Measurements from ENCODE around the gene STKLD1.
"Not testable (repeated sequence)": the region's sequence is repeated elsewhere in the genome, so short reads cannot be mapped to it uniquely, and the experiment has no call there.

STKLD1 gene

DNA sequence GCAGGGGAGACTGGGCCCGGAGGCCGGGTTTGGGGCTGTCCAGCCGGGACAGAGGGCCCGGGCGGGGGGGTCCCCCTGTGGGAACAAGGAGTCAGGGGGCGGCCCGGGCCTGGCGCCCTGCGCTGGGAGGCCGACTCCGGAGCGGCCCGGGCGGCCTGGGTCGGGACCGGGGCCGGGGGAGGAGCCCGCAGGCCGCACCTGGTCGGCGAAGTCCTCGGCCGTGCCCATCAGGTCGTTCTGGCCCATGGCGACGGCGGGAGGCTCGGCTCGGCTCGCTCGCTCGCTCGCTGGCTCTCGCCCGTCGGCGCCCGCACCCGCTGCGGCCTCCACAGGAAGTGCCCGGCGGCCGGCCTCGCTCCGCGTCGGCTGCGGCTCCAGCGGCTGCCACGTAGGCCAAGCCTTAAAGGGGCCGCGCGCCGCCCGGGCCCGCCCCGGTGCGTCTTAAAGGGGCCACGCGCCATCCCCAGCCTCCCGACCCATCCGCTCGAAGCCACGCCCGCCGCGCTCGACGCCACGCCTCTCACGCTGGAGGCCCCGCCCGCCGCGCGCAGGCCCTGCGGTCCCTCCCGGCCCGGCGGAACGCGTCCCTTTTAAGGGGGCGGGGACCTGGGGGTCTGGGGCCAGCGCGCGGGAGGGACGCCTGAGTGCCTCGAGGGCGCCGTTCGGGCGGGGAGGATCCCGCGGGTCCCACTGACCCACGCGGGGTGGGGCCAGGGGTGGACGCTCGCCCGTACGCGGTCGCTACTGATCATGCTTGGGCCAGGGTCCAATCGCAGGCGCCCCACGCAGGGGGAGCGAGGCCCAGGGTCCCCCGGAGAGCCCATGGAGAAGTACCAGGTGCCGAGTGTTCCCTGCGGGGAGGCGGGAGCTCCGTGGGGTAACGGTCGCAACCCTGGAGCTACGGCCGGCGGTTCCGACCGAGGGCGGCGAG is at the start of gene STKLD1, which contains the start of gene SURF4:
STKLD1 (plus strand) TSS at position 643 of the 931 bp plus-strand sequence; CDS start at position 751, 108 bp downstream.
SURF4 (minus strand) TSS at position 337 of the 931 bp plus-strand sequence; CDS start at position 246, 91 bp downstream.
- H3K4me3 ChIP-seq (ENCODE audit: low read length), result peak within 1 kb of the TSS; percentile 80
- H3K9ac ChIP-seq (ENCODE audit: low read length), result peak within 1 kb of the TSS; percentile 89
- peaks cover 7% of the 10 kb centered on the region for H3K4me1 ChIP-seq (ENCODE audit: control insufficient read depth, insufficient read depth, low read length)

DNA sequence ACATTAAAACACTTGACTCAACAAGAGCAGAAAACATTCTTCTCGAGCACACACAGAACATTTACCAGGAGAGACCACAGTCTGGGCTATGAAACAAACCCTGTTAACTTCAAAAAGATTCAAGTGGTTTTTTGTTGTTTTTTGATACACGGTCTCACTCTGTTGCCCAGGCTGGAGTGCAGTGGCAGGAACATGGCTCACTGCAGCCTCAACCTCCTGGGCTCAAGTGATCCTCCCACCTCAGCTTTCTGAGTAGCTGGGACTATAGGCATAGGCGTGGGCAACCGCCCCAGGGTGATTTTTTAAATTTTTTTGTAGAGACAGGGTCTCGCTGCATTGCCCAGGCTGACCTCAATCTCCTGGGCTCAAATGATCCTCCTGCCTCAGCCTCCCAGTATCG is 49.1 kb upstream of the STKLD1 start:
- not testable (repeated sequence) for H3K27me3 ChIP-seq (ENCODE audit: control insufficient read depth, insufficient read depth, low read length); H3K27ac ChIP-seq (ENCODE audit: low read depth, low read length); H3K4me3 ChIP-seq (ENCODE audit: low read length); H3K9ac ChIP-seq (ENCODE audit: low read length); H3K4me1 ChIP-seq (ENCODE audit: control insufficient read depth, insufficient read depth, low read length)
- peaks cover 15% of the 10 kb centered on the region for H3K36me3 ChIP-seq (ENCODE audit: control insufficient read depth, insufficient read depth, low read length)

More for the DNA sequence above, at the start of gene STKLD1, which contains the start of gene SURF4:
- peaks cover 3% of the 10 kb centered on the region for H3K36me3 ChIP-seq (ENCODE audit: control insufficient read depth, insufficient read depth, low read length)
- no peaks in the 10 kb centered on the region for H3K27me3 ChIP-seq (ENCODE audit: control insufficient read depth, insufficient read depth, low read length)
- peak within 1 kb of the TSS; percentile 90 for H3K27ac ChIP-seq (ENCODE audit: low read depth, low read length)

DNA sequence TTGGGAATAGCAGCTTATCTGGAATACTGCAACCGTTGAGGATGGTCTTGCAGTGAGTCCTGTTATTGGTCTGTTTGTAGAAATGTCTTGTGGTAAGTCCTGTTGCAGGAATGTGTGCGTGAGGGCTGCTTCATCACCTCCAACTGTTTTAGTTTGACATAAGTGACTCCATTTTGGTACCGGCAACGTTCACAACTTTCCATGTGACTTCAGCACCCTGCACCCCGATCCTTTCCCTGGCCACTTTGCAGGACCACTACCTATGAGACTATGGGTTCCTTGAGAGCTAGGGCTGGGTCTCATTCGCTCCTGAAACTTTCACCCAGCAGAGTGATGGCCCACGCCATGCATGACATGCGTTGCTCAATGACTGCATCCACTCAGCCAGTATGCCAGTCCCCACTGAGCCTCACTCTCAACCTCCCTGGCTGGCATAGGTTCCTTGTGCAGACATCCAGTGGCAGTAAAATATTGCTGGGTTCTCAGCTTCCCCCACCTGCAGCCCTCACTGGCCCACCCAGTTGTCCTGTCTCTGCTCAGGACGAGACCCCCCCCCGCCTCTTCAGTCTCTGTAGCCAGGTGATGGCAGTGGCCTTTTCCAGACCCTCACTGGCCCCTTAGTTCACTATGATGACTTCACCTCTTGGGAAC is 48.2 kb upstream of the STKLD1 start:
- Histone ChIP-seq H3K4me1 (ENCODE audit: control insufficient read depth, insufficient read depth, low read length) (no peaks in the 10 kb centered on the region), H3K4me3 (ENCODE audit: low read length) (no peak overlapping the region), H3K9ac (ENCODE audit: low read length) (no peak overlapping the region), H3K27me3 (ENCODE audit: control insufficient read depth, insufficient read depth, low read length) (no peaks in the 10 kb centered on the region), H3K27ac (ENCODE audit: low read depth, low read length) (no peak overlapping the region), H3K36me3 (ENCODE audit: control insufficient read depth, insufficient read depth, low read length) (peaks cover 24% of the 10 kb centered on the region)

DNA sequence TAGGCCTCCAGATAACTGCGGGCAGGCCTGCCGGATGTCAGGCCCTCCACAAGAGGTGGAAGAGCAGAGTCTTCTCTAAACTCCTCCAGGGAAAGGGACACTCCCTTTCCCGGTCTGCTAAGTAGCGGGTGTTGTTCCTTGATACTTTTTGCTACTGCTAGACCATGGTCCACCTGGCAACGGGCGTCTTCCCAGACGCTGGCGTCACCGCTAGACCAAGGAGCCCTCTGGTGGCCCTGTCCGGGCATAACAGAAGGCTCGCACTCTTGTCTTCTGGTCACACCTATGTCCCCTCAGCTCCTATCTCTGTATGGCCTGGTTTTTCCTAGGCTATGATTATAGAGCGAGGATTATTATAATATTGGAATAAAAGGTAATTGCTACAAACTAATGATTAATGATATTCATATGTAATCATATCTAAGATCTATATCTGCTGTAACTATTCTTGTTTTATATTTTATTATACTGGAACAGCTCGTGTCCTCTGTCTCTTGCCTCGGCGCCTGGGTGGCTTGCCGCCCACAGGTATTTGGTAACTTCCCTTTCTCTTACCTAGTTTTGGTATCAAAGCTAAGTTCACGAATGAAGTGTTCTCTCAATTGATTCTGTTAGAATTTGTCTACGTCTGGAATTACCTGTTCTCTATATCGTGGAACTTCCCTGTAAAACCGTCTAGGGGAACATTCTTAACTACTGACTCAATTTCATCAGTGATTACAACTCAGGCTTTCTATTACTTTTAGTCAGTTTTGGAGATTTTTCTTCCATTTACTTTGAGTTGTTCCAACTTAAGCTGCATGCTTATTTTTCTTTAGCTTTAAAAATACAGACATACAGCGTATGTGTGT is 46.6 kb upstream of the STKLD1 start:
- not testable (repeated sequence) for H3K4me1 ChIP-seq (ENCODE audit: control insufficient read depth, insufficient read depth, low read length); H3K27ac ChIP-seq (ENCODE audit: low read depth, low read length); H3K4me3 ChIP-seq (ENCODE audit: low read length); H3K27me3 ChIP-seq (ENCODE audit: control insufficient read depth, insufficient read depth, low read length); H3K9ac ChIP-seq (ENCODE audit: low read length)
- H3K36me3 ChIP-seq (ENCODE audit: control insufficient read depth, insufficient read depth, low read length), result peaks cover 38% of the 10 kb centered on the region

DNA sequence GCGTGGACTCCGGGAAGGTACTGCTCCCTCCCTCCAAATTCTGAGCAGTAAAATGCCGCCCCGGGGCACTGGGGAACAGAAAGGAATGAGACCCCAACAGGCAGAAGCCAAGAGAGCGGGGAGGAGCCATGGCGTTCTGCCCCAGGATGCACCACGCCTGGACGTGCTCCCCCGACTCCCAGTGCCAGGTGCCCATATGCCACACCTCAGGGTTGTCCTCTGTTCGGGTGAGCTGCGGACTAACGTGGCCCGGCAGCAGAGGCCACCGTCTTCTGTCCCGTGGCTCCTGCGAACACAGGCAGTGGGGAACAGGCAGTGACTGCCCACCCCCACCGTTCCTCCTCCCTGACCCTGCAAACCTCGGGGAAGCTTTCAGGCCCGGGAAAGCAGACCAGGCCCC is 44.9 kb upstream of the STKLD1 start:
- no peaks in the 10 kb centered on the region for H3K4me1 ChIP-seq (ENCODE audit: control insufficient read depth, insufficient read depth, low read length)

DNA sequence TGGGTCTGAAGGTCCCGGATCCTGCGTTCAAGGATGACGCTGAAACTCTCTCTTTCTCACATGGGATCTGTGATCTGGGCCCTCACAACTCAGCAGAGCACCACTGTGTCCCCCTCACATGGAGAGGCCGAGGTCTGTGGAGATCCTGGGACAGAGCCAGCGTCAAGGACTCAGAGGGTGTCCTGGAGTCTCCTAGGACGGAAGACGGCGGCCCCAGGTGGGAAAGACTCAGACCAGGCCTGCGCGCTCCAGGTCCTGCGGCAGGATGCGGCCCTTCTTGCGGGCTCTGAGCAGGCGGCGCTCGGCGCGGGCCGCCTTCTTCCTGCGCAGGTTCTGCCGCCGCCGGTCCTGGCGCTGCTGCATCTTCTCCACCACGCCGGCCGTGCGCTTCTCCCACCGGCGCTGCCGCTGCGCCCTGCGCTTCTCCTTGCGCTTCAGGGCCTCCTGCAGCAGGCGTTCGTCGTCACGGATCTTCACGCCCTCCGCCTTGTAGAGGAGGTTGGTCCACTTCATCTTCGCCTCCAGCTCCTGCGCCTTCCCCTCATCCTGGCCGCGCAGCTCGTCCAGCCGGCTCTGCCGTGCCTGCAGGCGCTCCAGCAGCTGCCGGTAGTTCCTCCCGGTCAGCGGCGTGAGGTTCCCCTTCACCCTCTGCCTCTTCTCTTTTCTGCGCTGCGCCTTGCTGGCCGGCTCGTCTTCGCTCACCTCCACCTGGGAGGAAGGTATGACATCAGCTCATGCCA is 44.4 kb upstream of the STKLD1 start:
- H3K27me3 ChIP-seq (ENCODE audit: control insufficient read depth, insufficient read depth, low read length), result no peaks in the 10 kb centered on the region
- H3K36me3 ChIP-seq (ENCODE audit: control insufficient read depth, insufficient read depth, low read length), result peaks cover 38% of the 10 kb centered on the region
- H3K9ac ChIP-seq (ENCODE audit: low read length), result no peak overlapping the region
- H3K4me3 ChIP-seq (ENCODE audit: low read length), result no peak overlapping the region
- no peaks in the 10 kb centered on the region for H3K4me1 ChIP-seq (ENCODE audit: control insufficient read depth, insufficient read depth, low read length)
- no peak overlapping the region for H3K27ac ChIP-seq (ENCODE audit: low read depth, low read length)

More for the DNA sequence above, 44.9 kb upstream of the STKLD1 start:
- H3K36me3 ChIP-seq (ENCODE audit: control insufficient read depth, insufficient read depth, low read length), result peaks cover 38% of the 10 kb centered on the region
- H3K27me3 ChIP-seq (ENCODE audit: control insufficient read depth, insufficient read depth, low read length), result no peaks in the 10 kb centered on the region
- H3K9ac ChIP-seq (ENCODE audit: low read length), result no peak overlapping the region
- H3K4me3 ChIP-seq (ENCODE audit: low read length), result no peak overlapping the region
- H3K27ac ChIP-seq (ENCODE audit: low read depth, low read length), result no peak overlapping the region

DNA sequence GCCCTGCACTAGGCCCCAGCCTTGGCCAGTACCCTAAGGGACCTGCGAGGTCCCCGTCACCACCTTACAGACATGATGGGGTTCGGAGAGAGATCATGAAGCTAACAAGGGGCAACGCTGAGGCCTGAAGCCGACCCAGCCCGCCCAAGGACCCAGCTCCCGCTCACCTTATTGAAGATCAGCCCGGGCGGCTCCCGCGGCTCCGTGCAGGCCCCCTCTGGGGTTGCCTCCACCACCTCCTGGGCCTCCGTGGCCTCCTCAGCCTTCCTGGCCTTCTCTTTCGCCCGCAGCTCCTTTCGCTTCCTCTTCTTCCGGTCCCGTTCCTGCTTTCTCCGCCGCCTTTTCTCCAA is 43.8 kb upstream of the STKLD1 start:
- Histone ChIP-seq H3K27ac (ENCODE audit: low read depth, low read length) (no peak overlapping the region), H3K9ac (ENCODE audit: low read length) (no peak overlapping the region), H3K4me3 (ENCODE audit: low read length) (no peak overlapping the region), H3K27me3 (ENCODE audit: control insufficient read depth, insufficient read depth, low read length) (no peaks in the 10 kb centered on the region), H3K4me1 (ENCODE audit: control insufficient read depth, insufficient read depth, low read length) (no peaks in the 10 kb centered on the region), H3K36me3 (ENCODE audit: control insufficient read depth, insufficient read depth, low read length) (peaks cover 38% of the 10 kb centered on the region)

DNA sequence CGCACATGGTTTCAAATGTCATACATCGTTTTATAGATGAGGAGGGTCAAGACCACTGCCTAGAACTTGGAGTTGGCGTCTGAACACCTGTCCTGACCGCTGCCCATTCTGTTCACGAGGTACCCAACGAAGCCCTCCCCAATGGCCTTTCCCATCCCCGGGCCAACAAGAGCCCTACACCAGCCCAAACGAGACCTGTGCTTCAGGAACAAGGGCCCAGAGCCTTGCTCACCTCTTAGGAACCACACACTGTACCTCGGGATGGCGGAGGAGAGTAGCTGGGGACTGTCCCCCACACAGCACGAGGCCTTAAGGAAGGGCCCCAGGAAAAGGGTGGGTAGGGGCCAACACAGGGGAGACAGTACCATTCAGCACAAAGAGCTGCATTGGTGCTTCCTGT is 43.2 kb upstream of the STKLD1 start:
- no peaks in the 10 kb centered on the region for H3K4me1 ChIP-seq (ENCODE audit: control insufficient read depth, insufficient read depth, low read length)
- no peak overlapping the region for H3K27ac ChIP-seq (ENCODE audit: low read depth, low read length)
- peaks cover 38% of the 10 kb centered on the region for H3K36me3 ChIP-seq (ENCODE audit: control insufficient read depth, insufficient read depth, low read length)
- H3K4me3 ChIP-seq (ENCODE audit: low read length), result no peak overlapping the region
- no peaks in the 10 kb centered on the region for H3K27me3 ChIP-seq (ENCODE audit: control insufficient read depth, insufficient read depth, low read length)
- no peak overlapping the region for H3K9ac ChIP-seq (ENCODE audit: low read length)

DNA sequence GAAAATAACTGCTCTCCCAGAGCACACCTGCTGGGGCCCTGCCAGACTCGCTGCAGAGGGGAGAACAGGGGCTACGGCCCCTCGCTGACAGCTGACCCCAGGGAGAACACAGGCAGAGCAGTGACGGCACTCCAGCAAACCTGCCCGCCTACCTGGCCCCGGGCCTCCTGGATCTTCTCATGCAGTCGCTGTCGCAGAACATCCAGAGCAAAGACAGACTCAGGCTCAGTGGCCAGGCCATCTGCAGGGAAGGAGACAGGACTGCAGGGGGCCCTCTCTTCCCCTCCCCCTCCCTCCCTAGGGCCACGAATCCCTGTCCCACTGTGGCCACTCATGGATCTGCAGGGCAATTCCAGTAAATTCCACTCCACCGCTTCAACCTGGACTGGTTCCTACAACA is 42.6 kb upstream of the STKLD1 start:
- no peak overlapping the region for H3K4me3 ChIP-seq (ENCODE audit: low read length)
- no peaks in the 10 kb centered on the region for H3K27me3 ChIP-seq (ENCODE audit: control insufficient read depth, insufficient read depth, low read length)
- H3K9ac ChIP-seq (ENCODE audit: low read length), result no peak overlapping the region
- H3K36me3 ChIP-seq (ENCODE audit: control insufficient read depth, insufficient read depth, low read length), result peaks cover 38% of the 10 kb centered on the region
- no peak overlapping the region for H3K27ac ChIP-seq (ENCODE audit: low read depth, low read length)
- no peaks in the 10 kb centered on the region for H3K4me1 ChIP-seq (ENCODE audit: control insufficient read depth, insufficient read depth, low read length)

DNA sequence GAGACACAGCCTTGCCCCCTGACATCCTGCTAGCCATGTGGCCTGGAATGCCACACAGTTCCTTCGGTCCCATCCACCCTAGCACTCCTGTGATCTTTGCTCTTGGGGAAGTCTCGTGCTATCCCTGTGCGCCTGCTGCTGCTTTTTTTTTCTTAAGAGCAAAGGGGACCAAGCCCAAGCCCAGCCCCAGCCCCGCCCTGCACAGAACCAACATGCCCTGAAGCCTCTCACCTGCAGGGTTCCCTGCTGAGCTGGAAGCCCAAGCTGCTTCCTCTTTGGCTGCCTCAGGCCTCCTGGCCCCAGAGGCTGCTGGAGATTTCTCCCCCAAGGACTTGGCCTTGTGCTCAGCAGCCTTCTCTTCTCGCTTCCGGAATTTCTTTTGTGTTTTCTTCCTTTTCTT is 42.0 kb upstream of the STKLD1 start:
- Histone ChIP-seq H3K4me3 (ENCODE audit: low read length) (no peak overlapping the region), H3K36me3 (ENCODE audit: control insufficient read depth, insufficient read depth, low read length) (peaks cover 41% of the 10 kb centered on the region), H3K27me3 (ENCODE audit: control insufficient read depth, insufficient read depth, low read length) (no peaks in the 10 kb centered on the region)

DNA sequence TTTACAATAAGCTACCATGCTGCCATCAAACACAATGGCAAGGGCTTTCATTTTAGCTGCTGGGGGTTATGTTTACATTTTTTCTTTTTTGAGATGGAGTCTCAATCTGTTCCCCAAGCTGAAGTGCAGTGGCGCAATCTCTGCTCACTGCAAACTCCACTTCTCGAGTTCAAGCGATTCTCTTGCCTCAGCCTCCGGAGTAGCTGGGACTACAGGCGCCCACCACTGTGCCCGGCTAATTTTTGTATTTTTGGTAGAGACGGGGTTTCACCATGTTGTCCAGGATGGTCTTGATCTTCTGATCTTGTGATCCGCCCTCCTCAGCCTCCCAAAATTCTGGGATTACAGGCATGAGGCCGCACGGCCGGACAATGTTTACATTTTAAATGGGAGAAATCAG is 41.3 kb upstream of the STKLD1 start:
- H3K36me3 ChIP-seq (ENCODE audit: control insufficient read depth, insufficient read depth, low read length), result peaks cover 44% of the 10 kb centered on the region
- not testable (repeated sequence) for H3K4me1 ChIP-seq (ENCODE audit: control insufficient read depth, insufficient read depth, low read length); H3K27me3 ChIP-seq (ENCODE audit: control insufficient read depth, insufficient read depth, low read length); H3K9ac ChIP-seq (ENCODE audit: low read length); H3K27ac ChIP-seq (ENCODE audit: low read depth, low read length)
- H3K4me3 ChIP-seq (ENCODE audit: low read length), result peak overlapping the region; percentile 95

More for the DNA sequence above, 42.0 kb upstream of the STKLD1 start:
- Histone ChIP-seq H3K4me1 (ENCODE audit: control insufficient read depth, insufficient read depth, low read length) (no peaks in the 10 kb centered on the region), H3K9ac (ENCODE audit: low read length) (no peak overlapping the region), H3K27ac (ENCODE audit: low read depth, low read length) (no peak overlapping the region)

Data from rectal smooth muscle tissue (tissue), 1 donor.